ENCODE measurements around the gene BCAS3. TPM values are rescaled to one million over a fixed set of nuclear protein-coding genes. Genes with fewer than 3 reads are reported as not detected.

Gene BCAS3
- total and polyA plus RNA-seq, 2 experiments from 2014 or later, result 18.0 to 20.2 TPM

DNA sequence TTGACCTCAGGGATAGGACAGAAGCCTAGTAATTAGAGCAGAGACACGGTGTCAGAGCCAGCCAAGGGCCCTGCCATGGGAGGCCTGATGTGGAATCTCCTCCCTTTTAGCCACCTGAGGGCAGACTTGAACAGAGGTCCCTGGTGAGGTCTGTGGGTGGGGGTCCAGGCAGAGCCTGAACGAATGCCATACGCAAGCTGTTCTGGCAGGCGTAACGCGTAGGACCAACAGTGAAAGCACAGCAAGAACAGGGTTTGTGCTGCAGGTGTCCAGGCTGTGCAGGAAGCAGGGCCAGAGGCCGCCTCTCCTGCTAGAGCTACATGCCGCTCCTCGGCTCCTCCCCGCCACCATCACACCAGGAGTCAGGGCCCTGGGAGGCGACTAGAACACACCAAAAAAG lies 640.1 kb downstream of the BCAS3 start:
- TF ChIP-seq EZH2 (IDR thresholded peaks at IDR 0.05; ENCODE audit: insufficient read depth, poor library complexity, severe bottlenecking), result no peak
- TF ChIP-seq EZH2phosphoT487 (IDR thresholded peaks at IDR 0.05; ENCODE audit: insufficient read depth, low read depth), result no peak
- WGBS, 2 experiments (ENCODE audit: low coverage in 1 of 2, low lambda C conversion rate in 2 of 2, missing lambda C conversion rate in 2 of 2), result 94 to 97% methylated on average over 11 of the region's 11 CpGs
- peaks cover 8% of the 10 kb centered on the region for H3K4me1 ChIP-seq (ENCODE audit: insufficient read depth)
- no peaks in the 10 kb centered on the region for H3K79me2 ChIP-seq (ENCODE audit: insufficient read depth)
- no peak overlapping the region for H3K27ac ChIP-seq
- DNase-seq, result no peak
- no peaks in the 10 kb centered on the region for H3K36me3 ChIP-seq (ENCODE audit: low read depth)
- no peak overlapping the region for H2AFZ ChIP-seq
- no peaks in the 10 kb centered on the region for H3F3A ChIP-seq (ENCODE audit: insufficient read depth)
- no peak overlapping the region for H3K4me2 ChIP-seq (ENCODE audit: unreplicated experiment)
- no peaks in the 10 kb centered on the region for H3K27me3 ChIP-seq (replicated peaks; ENCODE audit: insufficient read depth)
- H3K9me3 ChIP-seq (ENCODE audit: low read depth), result no peaks in the 10 kb centered on the region
- H4K20me1 ChIP-seq (ENCODE audit: insufficient read depth), result no peaks in the 10 kb centered on the region
- H3K9me2 ChIP-seq (ENCODE audit: insufficient read depth), result no peaks in the 10 kb centered on the region
- no peak overlapping the region for H3K9ac ChIP-seq
- no peak overlapping the region for H3K4me3 ChIP-seq
- in situ Hi-C loops (cut with MboI), result no loop called here

DNA sequence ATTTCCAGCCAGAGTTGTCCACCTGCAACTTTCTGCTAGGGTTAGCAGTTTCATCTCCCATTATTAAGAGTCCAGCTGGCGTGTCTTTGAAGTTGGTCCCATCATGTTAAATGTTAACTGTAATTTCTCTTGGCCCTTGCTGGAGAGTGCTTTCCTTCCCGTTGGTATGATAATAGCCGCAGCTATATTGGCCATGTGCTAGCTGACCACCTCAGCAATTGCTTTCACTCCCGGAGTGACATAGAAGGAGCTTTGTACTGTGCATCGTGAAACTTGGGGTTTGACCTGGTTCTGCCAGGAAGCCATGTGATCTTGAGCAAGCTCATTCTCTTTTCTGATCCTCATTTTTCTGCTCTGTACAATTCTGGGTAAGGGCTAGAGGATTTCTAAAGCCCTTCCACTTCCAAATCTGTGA lies 641.0 kb downstream of the BCAS3 start:
- no peak for TF ChIP-seq EZH2 (IDR thresholded peaks at IDR 0.05; ENCODE audit: insufficient read depth, poor library complexity, severe bottlenecking)
- no peak for TF ChIP-seq EZH2phosphoT487 (IDR thresholded peaks at IDR 0.05; ENCODE audit: insufficient read depth, low read depth)
- H3K27ac ChIP-seq, result no peak overlapping the region
- WGBS, 2 experiments (ENCODE audit: low coverage in 1 of 2, low lambda C conversion rate in 2 of 2, missing lambda C conversion rate in 2 of 2), result 89 to 92% methylated on average over 5 of the region's 5 CpGs
- no peak overlapping the region for H2AFZ ChIP-seq
- no peaks in the 10 kb centered on the region for H4K20me1 ChIP-seq (ENCODE audit: insufficient read depth)
- H3F3A ChIP-seq (ENCODE audit: insufficient read depth), result no peaks in the 10 kb centered on the region
- in situ Hi-C loops (cut with MboI), result no loop called here
- peaks cover 8% of the 10 kb centered on the region for H3K4me1 ChIP-seq (ENCODE audit: insufficient read depth)
- H3K9me3 ChIP-seq (ENCODE audit: low read depth), result no peaks in the 10 kb centered on the region
- H3K27me3 ChIP-seq (replicated peaks; ENCODE audit: insufficient read depth), result no peaks in the 10 kb centered on the region
- no peak overlapping the region for H3K4me2 ChIP-seq (ENCODE audit: unreplicated experiment)
- H3K9ac ChIP-seq, result no peak overlapping the region
- H3K4me3 ChIP-seq, result no peak overlapping the region
- no peaks in the 10 kb centered on the region for H3K9me2 ChIP-seq (ENCODE audit: insufficient read depth)
- no peak for DNase-seq
- H3K79me2 ChIP-seq (ENCODE audit: insufficient read depth), result no peaks in the 10 kb centered on the region
- H3K36me3 ChIP-seq (ENCODE audit: low read depth), result no peaks in the 10 kb centered on the region

DNA sequence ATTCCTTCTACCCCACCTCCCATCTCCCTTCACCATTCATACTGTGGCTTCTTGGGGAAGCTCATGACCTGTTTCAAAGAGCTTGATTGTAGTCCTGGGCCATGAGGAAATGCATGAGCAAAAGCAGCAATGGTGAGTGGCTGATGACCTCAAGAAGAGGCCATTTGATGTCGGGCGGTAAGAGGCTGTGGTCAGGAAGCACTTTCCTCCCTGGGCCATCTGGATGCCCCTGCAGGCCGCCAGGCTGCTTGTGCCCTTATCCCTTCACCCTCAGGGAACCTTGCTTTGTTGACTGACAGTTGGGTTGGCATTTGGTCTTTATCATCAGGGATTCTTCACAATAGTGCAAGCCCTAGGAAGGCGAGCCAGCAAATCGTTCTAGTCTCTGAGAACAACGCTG lies 643.7 kb downstream of the BCAS3 start:
- TF ChIP-seq EZH2 (IDR thresholded peaks at IDR 0.05; ENCODE audit: insufficient read depth, poor library complexity, severe bottlenecking), result no peak
- no peak for TF ChIP-seq EZH2phosphoT487 (IDR thresholded peaks at IDR 0.05; ENCODE audit: insufficient read depth, low read depth)
- H3K4me1 ChIP-seq (ENCODE audit: insufficient read depth), result peaks cover 19% of the 10 kb centered on the region
- no peak overlapping the region for H2AFZ ChIP-seq
- no peaks in the 10 kb centered on the region for H4K20me1 ChIP-seq (ENCODE audit: insufficient read depth)
- H3K79me2 ChIP-seq (ENCODE audit: insufficient read depth), result no peaks in the 10 kb centered on the region
- 92 to 96% methylated on average over 6 of the region's 6 CpGs for WGBS, 2 experiments (ENCODE audit: low coverage in 1 of 2, low lambda C conversion rate in 2 of 2, missing lambda C conversion rate in 2 of 2)
- in situ Hi-C loops (cut with MboI), result no loop called here
- no peaks in the 10 kb centered on the region for H3K9me2 ChIP-seq (ENCODE audit: insufficient read depth)
- H3K4me2 ChIP-seq (ENCODE audit: unreplicated experiment), result no peak overlapping the region
- no peaks in the 10 kb centered on the region for H3K9me3 ChIP-seq (ENCODE audit: low read depth)
- no peaks in the 10 kb centered on the region for H3K36me3 ChIP-seq (ENCODE audit: low read depth)
- no peak for DNase-seq
- no peak overlapping the region for H3K27ac ChIP-seq
- no peak overlapping the region for H3K9ac ChIP-seq
- H3F3A ChIP-seq (ENCODE audit: insufficient read depth), result peaks cover 21% of the 10 kb centered on the region
- no peaks in the 10 kb centered on the region for H3K27me3 ChIP-seq (replicated peaks; ENCODE audit: insufficient read depth)
- no peak overlapping the region for H3K4me3 ChIP-seq

DNA sequence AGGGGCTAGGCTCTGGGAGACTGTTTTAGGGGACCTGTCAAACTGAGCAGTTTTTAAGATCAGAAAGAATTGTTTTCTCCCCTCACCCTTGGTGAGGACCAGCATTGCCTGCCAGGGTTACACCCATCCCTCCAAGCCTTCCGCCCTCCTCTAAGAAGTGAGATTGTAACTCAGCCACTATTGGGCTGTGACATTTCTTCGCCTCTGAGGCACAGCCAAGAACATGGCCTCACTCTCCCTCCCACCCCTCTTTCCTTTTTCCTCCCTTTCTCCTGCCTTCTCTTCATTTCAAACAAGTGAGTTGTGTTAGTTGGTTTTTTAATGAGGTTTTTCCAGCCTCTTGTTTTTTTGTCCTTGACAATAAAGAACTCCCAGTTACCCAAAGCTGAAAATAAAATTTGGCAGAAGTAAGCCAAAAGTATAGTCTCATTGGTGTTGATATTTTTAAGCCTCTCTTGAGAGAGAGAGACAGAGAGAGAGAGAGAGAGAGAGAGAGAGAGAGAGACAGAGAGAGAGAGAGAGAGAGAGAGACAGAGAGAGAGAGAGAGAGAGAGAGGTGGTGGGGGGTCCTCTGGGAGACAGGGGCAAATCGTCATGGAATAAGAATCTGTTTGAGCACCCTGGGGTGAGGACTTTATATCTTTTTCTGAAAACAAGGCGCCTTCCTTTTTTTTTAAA lies 644.8 kb downstream of the BCAS3 start:
- Histone ChIP-seq H3K9ac (no peak overlapping the region), H3K9me3 (ENCODE audit: low read depth) (no peaks in the 10 kb centered on the region), H3K4me1 (ENCODE audit: insufficient read depth) (peaks cover 23% of the 10 kb centered on the region), H2AFZ (no peak overlapping the region), H3F3A (ENCODE audit: insufficient read depth) (peaks cover 25% of the 10 kb centered on the region), H4K20me1 (ENCODE audit: insufficient read depth) (no peaks in the 10 kb centered on the region), H3K4me3 (no peak overlapping the region), H3K79me2 (ENCODE audit: insufficient read depth) (no peaks in the 10 kb centered on the region), H3K36me3 (ENCODE audit: low read depth) (no peaks in the 10 kb centered on the region), H3K27ac (no peak overlapping the region), H3K4me2 (ENCODE audit: unreplicated experiment) (no peak overlapping the region), H3K27me3 (replicated peaks; ENCODE audit: insufficient read depth) (no peaks in the 10 kb centered on the region), H3K9me2 (ENCODE audit: insufficient read depth) (no peaks in the 10 kb centered on the region)
- no peak for DNase-seq
- in situ Hi-C loops (cut with MboI), result no loop called here
- WGBS, 2 experiments (ENCODE audit: low coverage in 1 of 2, low lambda C conversion rate in 2 of 2, missing lambda C conversion rate in 2 of 2), result 82 to 100% methylated on average over 3 to 4 of the region's 4 CpGs
- TF ChIP-seq EZH2phosphoT487 (IDR thresholded peaks at IDR 0.05; ENCODE audit: insufficient read depth, low read depth) (no peak), EZH2 (IDR thresholded peaks at IDR 0.05; ENCODE audit: insufficient read depth, poor library complexity, severe bottlenecking) (no peak)
